ENCODE data around the gene TANC1. TPM values are rescaled to one million over a fixed set of nuclear protein-coding genes. Genes with fewer than 3 reads are reported as not detected.

Gene TANC1
- total RNA-seq, 1 experiment from 2014 or later: 21.1 TPM

GRCh38 chr2:158970241-158970751 is 1.9 kb downstream of the TANC1 start:
- Histone ChIP-seq H3K4me3 (ENCODE audit: low read depth, low read length) (peak overlapping the region; percentile 90), H3K27me3 (replicated peaks; ENCODE audit: control insufficient read depth, insufficient read depth, low read length) (no peaks in the 10 kb centered on the region), H3K36me3 (ENCODE audit: control insufficient read depth, insufficient read depth, low read length) (no peaks in the 10 kb centered on the region), H3K4me1 (peaks cover 16% of the 10 kb centered on the region; the same call in 1 of the 2 replicates), H3K9me3 (no peaks in the 10 kb centered on the region)
- POLR2A ChIA-PET: interaction anchor here (0.5 kb wide), 1 partner anchor 19 kb away, joined by 4 read pairs; no protein-coding TSS in a partner anchor
- DNase-seq: no peak
- H3K4me1 Mint-ChIP-seq (ENCODE audit: low read depth, unreplicated experiment): peaks cover 20% of the 10 kb centered on the region
- CTCF ChIA-PET: interaction anchor here (1.1 to 1.7 kb wide), 2 partner anchors 25 to 149 kb away, joined by 6 read pairs; no protein-coding TSS in a partner anchor
- H3K27ac Mint-ChIP-seq (ENCODE audit: unreplicated experiment): peak overlapping the region; percentile 76
- no peaks in the 10 kb centered on the region for H3K27me3 Mint-ChIP-seq (ENCODE audit: insufficient read depth, unreplicated experiment)
- intact Hi-C loops (cut with micrococcal nuclease; ENCODE audit: unreplicated experiment): loop anchor here (1.0 kb wide), 1 partner anchor 148 kb away; no protein-coding TSS in a partner anchor
- no peak for TF ChIP-seq CTCF (IDR thresholded peaks at IDR 0.05; ENCODE audit: insufficient read depth in 1 of 2, low read depth in 1 of 2, low read length in 1 of 2, severe bottlenecking in 1 of 2, unreplicated experiment in 1 of 2)
- H3K9me3 Mint-ChIP-seq (ENCODE audit: unreplicated experiment): no peaks in the 10 kb centered on the region
- peaks cover 10% of the 10 kb centered on the region for H3K36me3 Mint-ChIP-seq (ENCODE audit: insufficient read depth, unreplicated experiment)
- no TSS peak for BruUV-seq (replicated peaks)
- peak overlapping the region; percentile 98 for H3K4me3 Mint-ChIP-seq (ENCODE audit: unreplicated experiment)

GRCh38 chr2:158973116-158973956 is 4.9 kb downstream of the TANC1 start:
- H3K9me3 ChIP-seq: no peaks in the 10 kb centered on the region
- DNase-seq: no peak
- no TSS peak for BruUV-seq (replicated peaks)
- no peak overlapping the region for H3K4me3 Mint-ChIP-seq (ENCODE audit: unreplicated experiment)
- peaks cover 20% of the 10 kb centered on the region for H3K4me1 Mint-ChIP-seq (ENCODE audit: low read depth, unreplicated experiment)
- peaks cover 6% of the 10 kb centered on the region; the same call in 1 of the 2 replicates for H3K4me1 ChIP-seq
- no peaks in the 10 kb centered on the region for H3K36me3 ChIP-seq (ENCODE audit: control insufficient read depth, insufficient read depth, low read length)
- no peak overlapping the region for H3K27ac Mint-ChIP-seq (ENCODE audit: unreplicated experiment)
- H3K27me3 ChIP-seq (replicated peaks; ENCODE audit: control insufficient read depth, insufficient read depth, low read length): no peaks in the 10 kb centered on the region
- H3K36me3 Mint-ChIP-seq (ENCODE audit: insufficient read depth, unreplicated experiment): peaks cover 10% of the 10 kb centered on the region
- TF ChIP-seq CTCF (IDR thresholded peaks at IDR 0.05; ENCODE audit: insufficient read depth in 1 of 2, low read depth in 1 of 2, low read length in 1 of 2, severe bottlenecking in 1 of 2, unreplicated experiment in 1 of 2): no peak
- ChIA-PET CTCF (interaction anchor here (0.6 kb wide), 1 partner anchor 19 kb away, joined by 8 read pairs; no protein-coding TSS in a partner anchor), POLR2A (no interaction called here)
- H3K4me3 ChIP-seq (ENCODE audit: low read depth, low read length): no peak overlapping the region
- intact Hi-C loops (cut with micrococcal nuclease; ENCODE audit: unreplicated experiment): no loop called here
- no peaks in the 10 kb centered on the region for H3K9me3 Mint-ChIP-seq (ENCODE audit: unreplicated experiment)
- no peaks in the 10 kb centered on the region for H3K27me3 Mint-ChIP-seq (ENCODE audit: insufficient read depth, unreplicated experiment)

GRCh38 chr2:158975271-158975921 is 7.0 kb downstream of the TANC1 start:
- ChIA-PET CTCF (no interaction called here), POLR2A (no interaction called here)
- H3K4me3 Mint-ChIP-seq (ENCODE audit: unreplicated experiment): no peak overlapping the region
- H3K9me3 Mint-ChIP-seq (ENCODE audit: unreplicated experiment): no peaks in the 10 kb centered on the region
- BruUV-seq (replicated peaks): no TSS peak
- no peaks in the 10 kb centered on the region for H3K36me3 ChIP-seq (ENCODE audit: control insufficient read depth, insufficient read depth, low read length)
- no peak overlapping the region for H3K27ac Mint-ChIP-seq (ENCODE audit: unreplicated experiment)
- H3K27me3 ChIP-seq (replicated peaks; ENCODE audit: control insufficient read depth, insufficient read depth, low read length): no peaks in the 10 kb centered on the region
- peaks cover 20% of the 10 kb centered on the region for H3K4me1 Mint-ChIP-seq (ENCODE audit: low read depth, unreplicated experiment)
- H3K27me3 Mint-ChIP-seq (ENCODE audit: insufficient read depth, unreplicated experiment): no peaks in the 10 kb centered on the region
- intact Hi-C loops (cut with micrococcal nuclease; ENCODE audit: unreplicated experiment): no loop called here
- TF ChIP-seq CTCF (IDR thresholded peaks at IDR 0.05; ENCODE audit: insufficient read depth in 1 of 2, low read depth in 1 of 2, low read length in 1 of 2, severe bottlenecking in 1 of 2, unreplicated experiment in 1 of 2): no peak
- DNase-seq: no peak
- H3K4me1 ChIP-seq: peaks cover 6% of the 10 kb centered on the region; the same call in 1 of the 2 replicates
- H3K9me3 ChIP-seq: no peaks in the 10 kb centered on the region
- no peaks in the 10 kb centered on the region for H3K36me3 Mint-ChIP-seq (ENCODE audit: insufficient read depth, unreplicated experiment)
- H3K4me3 ChIP-seq (ENCODE audit: low read depth, low read length): no peak overlapping the region

Data from Caco-2 (cell line).